ENCODE measurements around the gene TNFRSF1A.

TNFRSF1A gene

GRCh38 chr12:6386491-6386890 is 44.6 kb upstream of the TNFRSF1A start:
- H3K79me2 ChIP-seq (ENCODE audit: low read length) = no peaks in the 10 kb centered on the region
- no peak overlapping the region for H3K4me3 ChIP-seq (ENCODE audit: low read length)
- H3K4me2 ChIP-seq (ENCODE audit: low read length) = no peak overlapping the region
- H3K36me3 ChIP-seq (replicated peaks; ENCODE audit: low read depth, low read length) = no peaks in the 10 kb centered on the region
- no peaks in the 10 kb centered on the region for H3K4me1 ChIP-seq (ENCODE audit: low read length)
- no peak overlapping the region for H3K27ac ChIP-seq (ENCODE audit: low read length)
- H3K9me3 ChIP-seq (ENCODE audit: insufficient read depth, low read length) = no peaks in the 10 kb centered on the region
- no peak overlapping the region for H2AFZ ChIP-seq (ENCODE audit: low read depth, low read length)
- H4K20me1 ChIP-seq (ENCODE audit: insufficient read depth, low read length) = no peaks in the 10 kb centered on the region
- H3K9ac ChIP-seq (ENCODE audit: low read length) = no peak overlapping the region
- TF ChIP-seq CTCF (IDR thresholded peaks at IDR 0.05; ENCODE audit: low read depth, low read length) (no peak), EZH2phosphoT487 (IDR thresholded peaks at IDR 0.05; ENCODE audit: low read depth) (no peak)
- peaks cover 38% of the 10 kb centered on the region for H3K27me3 ChIP-seq (ENCODE audit: low read depth, low read length)

- Histone ChIP-seq H3K9me3 (ENCODE audit: insufficient read depth, low read length) (no peaks in the 10 kb centered on the region), H3K79me2 (ENCODE audit: low read length) (no peaks in the 10 kb centered on the region), H3K27me3 (ENCODE audit: low read depth, low read length) (peaks cover 43% of the 10 kb centered on the region), H3K4me2 (ENCODE audit: low read length) (no peak overlapping the region), H3K4me3 (ENCODE audit: low read length) (no peak overlapping the region), H4K20me1 (ENCODE audit: insufficient read depth, low read length) (no peaks in the 10 kb centered on the region), H2AFZ (ENCODE audit: low read depth, low read length) (no peak overlapping the region), H3K4me1 (ENCODE audit: low read length) (no peaks in the 10 kb centered on the region), H3K27ac (ENCODE audit: low read length) (no peak overlapping the region), H3K36me3 (replicated peaks; ENCODE audit: low read depth, low read length) (no peaks in the 10 kb centered on the region), H3K9ac (ENCODE audit: low read length) (no peak overlapping the region)
- TF ChIP-seq CTCF (IDR thresholded peaks at IDR 0.05; ENCODE audit: low read depth, low read length) (no peak), EZH2phosphoT487 (IDR thresholded peaks at IDR 0.05; ENCODE audit: low read depth) (no peak)
Measured at GRCh38 chr12:6386038-6386437, 44.2 kb upstream of the TNFRSF1A start.

- Histone ChIP-seq H3K36me3 (replicated peaks; ENCODE audit: low read depth, low read length) (no peaks in the 10 kb centered on the region), H3K4me1 (ENCODE audit: low read length) (no peaks in the 10 kb centered on the region), H2AFZ (ENCODE audit: low read depth, low read length) (no peak overlapping the region), H3K9ac (ENCODE audit: low read length) (no peak overlapping the region), H3K27ac (ENCODE audit: low read length) (no peak overlapping the region), H3K4me3 (ENCODE audit: low read length) (no peak overlapping the region), H3K9me3 (ENCODE audit: insufficient read depth, low read length) (no peaks in the 10 kb centered on the region), H3K4me2 (ENCODE audit: low read length) (no peak overlapping the region), H3K79me2 (ENCODE audit: low read length) (no peaks in the 10 kb centered on the region), H3K27me3 (ENCODE audit: low read depth, low read length) (peaks cover 47% of the 10 kb centered on the region), H4K20me1 (ENCODE audit: insufficient read depth, low read length) (no peaks in the 10 kb centered on the region)
- no peak for TF ChIP-seq CTCF (IDR thresholded peaks at IDR 0.05; ENCODE audit: low read depth, low read length)
- TF ChIP-seq EZH2phosphoT487 (IDR thresholded peaks at IDR 0.05; ENCODE audit: low read depth) = no peak
Measured at GRCh38 chr12:6384499-6385436, 42.9 kb upstream of the TNFRSF1A start.

GRCh38 chr12:6383572-6384498 is 42.0 kb upstream of the TNFRSF1A start, which contains the start of gene LTBR:
Gene LTBR, plus strand, starts transcription at chr12:6384162. Its CDS starts 197 bp downstream, at chr12:6384359.
- H3K4me3 ChIP-seq (ENCODE audit: low read length) = no peak within 1 kb of the TSS
- no peak within 1 kb of the TSS for H3K27ac ChIP-seq (ENCODE audit: low read length)
- H2AFZ ChIP-seq (ENCODE audit: low read depth, low read length) = no peak within 1 kb of the TSS
- no peaks in the 10 kb centered on the region for H3K36me3 ChIP-seq (replicated peaks; ENCODE audit: low read depth, low read length)
- no peak within 1 kb of the TSS for H3K4me2 ChIP-seq (ENCODE audit: low read length)
- peaks cover 47% of the 10 kb centered on the region for H3K27me3 ChIP-seq (ENCODE audit: low read depth, low read length)
- H3K4me1 ChIP-seq (ENCODE audit: low read length) = peaks cover under 1% of the 10 kb centered on the region; the same call in 1 of the 2 replicates
- H3K79me2 ChIP-seq (ENCODE audit: low read length) = no peaks in the 10 kb centered on the region
- no peaks in the 10 kb centered on the region for H4K20me1 ChIP-seq (ENCODE audit: insufficient read depth, low read length)
- TF ChIP-seq EZH2phosphoT487 (IDR thresholded peaks at IDR 0.05; ENCODE audit: low read depth) = no peak
- no peak for TF ChIP-seq CTCF (IDR thresholded peaks at IDR 0.05; ENCODE audit: low read depth, low read length)
- H3K9me3 ChIP-seq (ENCODE audit: insufficient read depth, low read length) = no peaks in the 10 kb centered on the region
- H3K9ac ChIP-seq (ENCODE audit: low read length) = no peak within 1 kb of the TSS
